COLO668 (cell line): ENCODE data around the gene ITGB1BP2.
"Not testable (repeated sequence)": the region's sequence is repeated elsewhere in the genome, so short reads cannot be mapped to it uniquely, and the experiment has no call there.

ENCODE experiments used
- DNase-seq: peaks from one replicate; lab custom pipeline; 2025; ENCODE audit not compliant: unreplicated experiment; lab: John Stamatoyannopoulos, UW

Gene ITGB1BP2

GRCh38 chrX:71300495-71300894 is 1.1 kb upstream of the ITGB1BP2 start:
- not testable (repeated sequence) for DNase-seq

- no peak for DNase-seq
Observed at GRCh38 chrX:71302461-71303213, 1.1 kb downstream of the ITGB1BP2 start.

- no peak for DNase-seq
Observed at GRCh38 chrX:71304561-71304960, 3.0 kb downstream of the ITGB1BP2 start.

GRCh38 chrX:71315917-71316316 is 14.4 kb downstream of the ITGB1BP2 start:
- DNase-seq, result no peak

- not testable (repeated sequence) for DNase-seq
Observed at GRCh38 chrX:71316959-71317358, 15.4 kb downstream of the ITGB1BP2 start.

GRCh38 chrX:71320126-71320525 is 18.6 kb downstream of the ITGB1BP2 start:
- no peak for DNase-seq

- DNase-seq, result no peak
Observed at GRCh38 chrX:71321731-71322130, 20.2 kb downstream of the ITGB1BP2 start.

GRCh38 chrX:71324452-71324851 is 22.9 kb downstream of the ITGB1BP2 start:
- not testable (repeated sequence) for DNase-seq

GRCh38 chrX:71326394-71326793 is 24.8 kb downstream of the ITGB1BP2 start:
- no peak for DNase-seq

GRCh38 chrX:71349151-71349665 is 47.7 kb downstream of the ITGB1BP2 start:
- DNase-seq, result not testable (repeated sequence)

GRCh38 chrX:71349867-71350266 is 48.3 kb downstream of the ITGB1BP2 start:
- not testable (repeated sequence) for DNase-seq

GRCh38 chrX:71352439-71352838 is 50.9 kb downstream of the ITGB1BP2 start:
- not testable (repeated sequence) for DNase-seq
